GM12878 (cell line): ENCODE results near the gene KCNK4.

Experiments used
- CREB1 ChIP-seq: IDR thresholded peaks from 2 replicates; pipeline ENCODE4 v1.6.1; 2012; ENCODE audit warnings: low read depth, mild to moderate bottlenecking, inconsistent platforms
- FOXM1 ChIP-seq: IDR thresholded peaks from 2 replicates; pipeline ENCODE4 v1.6.1; 2012; ENCODE audit warnings: low read depth, mild to moderate bottlenecking, inconsistent platforms, low read length, moderate library complexity
- TF ChIP-seq, protein P1 (sequence below): IDR thresholded peaks from 2 replicates; pipeline ENCODE4 v1.6.1; 2011; ENCODE audit warnings: low read depth, mild to moderate bottlenecking, low read length, moderate library complexity, borderline replicate concordance; ENCODE audit errors: extremely low read depth

GRCh38 chr11:64296236-64296635 lies 5.1 kb downstream of the KCNK4 start:
- TF ChIP-seq, protein P1, sequence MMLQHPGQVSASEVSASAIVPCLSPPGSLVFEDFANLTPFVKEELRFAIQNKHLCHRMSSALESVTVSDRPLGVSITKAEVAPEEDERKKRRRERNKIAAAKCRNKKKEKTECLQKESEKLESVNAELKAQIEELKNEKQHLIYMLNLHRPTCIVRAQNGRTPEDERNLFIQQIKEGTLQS: no peak
- no peak for TF ChIP-seq CREB1
- TF ChIP-seq FOXM1: no peak
